Trophoblast cell (in vitro differentiated cells and primary cell): ENCODE measurements around the gene MCAT.
A peak's percentile ranks its signal among the peaks of the same experiment; 100 is the strongest.

Source experiments
- DNase-seq, 2 donors: peaks; one replicate each; pipeline ENCODE4 v3.0.0-alpha.2; 2016
- H2AFZ ChIP-seq: 2 replicates; pipeline ENCODE4 v1.6.1; 2013; ENCODE audit warnings: low read length, moderate library complexity, mild to moderate bottlenecking; ENCODE audit not compliant: insufficient read depth, poor library complexity
- H2AK5ac ChIP-seq: 2 replicates; pipeline ENCODE4 v1.6.1; 2013; ENCODE audit warnings: mild to moderate bottlenecking, low read length
- H2BK120ac ChIP-seq: 2 replicates; pipeline ENCODE4 v1.6.1; 2013; ENCODE audit warnings: low read length, mild to moderate bottlenecking, moderate library complexity; ENCODE audit not compliant: insufficient read depth, poor library complexity
- H2BK12ac ChIP-seq: 2 replicates; pipeline ENCODE4 v1.6.1; 2013; ENCODE audit warnings: mild to moderate bottlenecking, low read length, moderate library complexity
- H2BK5ac ChIP-seq: 2 replicates; pipeline ENCODE4 v1.6.1; 2013; ENCODE audit warnings: low read length, low read depth, moderate library complexity, mild to moderate bottlenecking; ENCODE audit not compliant: poor library complexity
- H3K14ac ChIP-seq: 2 replicates; pipeline ENCODE4 v1.6.1; 2013; ENCODE audit warnings: mild to moderate bottlenecking, low read length
- H3K18ac ChIP-seq: 2 replicates; pipeline ENCODE4 v1.6.1; 2013; ENCODE audit warnings: mild to moderate bottlenecking, low read length
- H3K23ac ChIP-seq: 2 replicates; pipeline ENCODE4 v1.6.1; 2013; ENCODE audit warnings: low read length
- H3K27ac ChIP-seq: 2 replicates; pipeline ENCODE4 v1.5.1; 2013; ENCODE audit warnings: low read depth, mild to moderate bottlenecking, inconsistent platforms, low read length, moderate library complexity
- H3K27me3 ChIP-seq: 2 replicates; pipeline ENCODE4 v1.6.1; 2013; ENCODE audit warnings: inconsistent platforms, mild to moderate bottlenecking, low read length, moderate library complexity; ENCODE audit not compliant: insufficient read depth
- H3K36me3 ChIP-seq, 2 experiments: 1 replicate in 1 of 2; 2 replicates in 1 of 2; pipeline ENCODE4 v1.6.1; 2013; ENCODE audit warnings: low read length in 2 of 2, mild to moderate bottlenecking in 2 of 2, moderate library complexity in 1 of 2; ENCODE audit not compliant: insufficient read depth in 2 of 2, control insufficient read depth in 1 of 2
- H3K4ac ChIP-seq: 2 replicates; pipeline ENCODE4 v1.6.1; 2013; ENCODE audit warnings: low read depth, mild to moderate bottlenecking, low read length, moderate library complexity
- H3K4me1 ChIP-seq, 2 experiments: 1 replicate in 1 of 2; 2 replicates in 1 of 2; pipeline ENCODE4 v1.6.1; 2013; ENCODE audit warnings: low read length in 2 of 2, mild to moderate bottlenecking in 2 of 2, moderate library complexity in 1 of 2; ENCODE audit not compliant: insufficient read depth in 2 of 2, control insufficient read depth in 1 of 2
- H3K4me2 ChIP-seq: 2 replicates; pipeline ENCODE4 v1.6.1; 2013; ENCODE audit warnings: inconsistent platforms, mild to moderate bottlenecking, low read length, moderate library complexity
- H3K4me3 ChIP-seq: 2 replicates; pipeline ENCODE4 v1.5.1; 2013; ENCODE audit warnings: mild to moderate bottlenecking, low read depth, low read length, inconsistent platforms
- H3K79me1 ChIP-seq: one replicate; pipeline ENCODE4 v1.6.1; 2013; ENCODE audit warnings: low read length
- H3K79me2 ChIP-seq: 2 replicates; pipeline ENCODE4 v1.6.1; 2013; ENCODE audit warnings: low read length, mild to moderate bottlenecking; ENCODE audit not compliant: control insufficient read depth, insufficient read depth, poor library complexity
- H3K9ac ChIP-seq: 2 replicates; pipeline ENCODE4 v1.6.1; 2013; ENCODE audit warnings: mild to moderate bottlenecking, low read length
- H3K9me3 ChIP-seq: 2 replicates; pipeline ENCODE4 v1.6.1; 2013; ENCODE audit warnings: low read depth, mild to moderate bottlenecking, control low read depth, inconsistent platforms, low read length; ENCODE audit not compliant: insufficient read depth
- H4K12ac ChIP-seq: 2 replicates; pipeline ENCODE4 v1.6.1; 2013; ENCODE audit warnings: low read depth, mild to moderate bottlenecking, low read length, moderate library complexity
- H4K8ac ChIP-seq: 2 replicates; pipeline ENCODE4 v1.6.1; 2013; ENCODE audit warnings: low read depth, mild to moderate bottlenecking, low read length, moderate library complexity
- H4K91ac ChIP-seq: one replicate; pipeline ENCODE4 v1.6.1; 2013; ENCODE audit warnings: low read depth, mild to moderate bottlenecking, low read length, moderate library complexity
- WGBS: extraction: QIAGEN DNeasy Blood & Tissue Kit; methylation state at CpG from one replicate; pipeline ENCODE4 v1.1.7; 2013; ENCODE audit warnings: missing lambda C conversion rate; ENCODE audit not compliant: insufficient read length, insufficient coverage; ENCODE audit errors: extremely low coverage; 5-methylcytosine and 5-hydroxymethylcytosine counted together

Gene MCAT

GRCh38 chr22:43187171-43188099, 44.2 kb upstream of the MCAT start:
- WGBS = no CpG with 5 or more reads among the region's 86 CpGs
- Histone ChIP-seq H3K4me2 (peak overlapping the region; percentile 58), H3K4me3 (peak overlapping the region; percentile 33), H3K9me3 (peaks cover 4% of the 10 kb centered on the region), H3K79me2 (peaks cover 9% of the 10 kb centered on the region), H2BK12ac (peak overlapping the region; percentile 41), H3K36me3 (peaks cover 0 to 1% of the 10 kb centered on the region in 2 experiments), H3K79me1 (peaks cover 9% of the 10 kb centered on the region), H2BK120ac (peak overlapping the region; percentile 88), H3K23ac (no peak overlapping the region), H2BK5ac (peak overlapping the region; percentile 73), H4K8ac (peak overlapping the region; percentile 99), H3K18ac (peak overlapping the region; percentile 84), H3K14ac (peak overlapping the region; percentile 91), H4K91ac (peak overlapping the region; percentile 88), H3K4ac (peak overlapping the region; percentile 84), H2AK5ac (peak overlapping the region; percentile 88), H2AFZ (peak overlapping the region; percentile 91), H3K9ac (no peak overlapping the region), H3K4me1 (peaks cover 6 to 12% of the 10 kb centered on the region in 2 experiments), H3K27me3 (no peaks in the 10 kb centered on the region), H3K27ac (peak overlapping the region; percentile 71), H4K12ac (peak overlapping the region; percentile 96)
- peak; percentile 89 to 96 for DNase-seq

DNA sequence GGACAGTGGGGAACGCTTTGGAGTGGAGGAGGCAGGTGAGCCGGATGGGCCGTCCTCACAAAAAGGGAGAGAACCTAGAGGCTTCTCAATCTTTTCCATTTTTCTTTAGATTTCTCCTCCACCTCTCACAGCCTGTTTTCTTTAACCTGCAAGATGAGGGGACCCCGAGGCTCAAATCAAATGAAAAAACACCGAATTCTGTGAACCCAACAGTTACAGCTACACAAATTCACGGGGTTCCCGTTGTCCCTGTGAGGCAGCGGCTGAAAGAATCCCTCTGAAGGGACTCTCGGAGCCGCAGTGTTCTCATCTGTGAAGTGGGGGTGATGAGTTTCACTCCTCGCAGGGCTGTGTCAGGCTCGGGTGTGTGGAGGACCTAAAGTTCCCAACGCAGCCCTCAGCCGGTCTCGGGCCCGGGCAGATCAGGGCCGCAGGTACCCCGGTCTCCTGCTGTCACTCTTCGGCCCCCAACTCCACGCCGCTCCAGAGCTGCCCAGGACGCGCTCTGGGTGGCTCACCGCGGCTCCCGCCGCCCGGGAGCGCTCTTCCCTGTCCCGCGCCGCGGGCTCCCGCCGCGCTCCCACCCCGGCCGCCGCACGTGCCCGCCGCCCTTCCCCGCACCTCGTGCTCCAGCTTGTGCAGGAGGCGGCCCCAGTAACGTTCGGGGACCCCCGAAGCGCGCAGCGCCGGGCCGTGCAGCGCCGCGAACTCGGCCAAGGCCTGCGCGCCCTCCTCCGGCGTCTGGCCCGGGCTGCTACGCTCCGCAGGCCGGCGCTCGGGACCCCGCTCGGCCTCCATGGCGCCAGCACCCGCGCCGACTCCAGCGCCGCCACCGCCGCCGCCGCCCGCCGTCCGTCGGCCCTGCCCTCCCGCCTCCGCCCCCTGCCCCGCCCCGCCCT, 43.3 kb upstream of the MCAT start, which contains the start of gene TTLL12:
TSS of gene TTLL12 (minus strand) at position 863 of the 899 bp plus-strand sequence. CDS start at position 798, 65 bp downstream.
- peak within 1 kb of the TSS; percentile 82 for H3K4me3 ChIP-seq
- peak within 1 kb of the TSS; percentile 88 for H2AK5ac ChIP-seq
- H4K12ac ChIP-seq = peak within 1 kb of the TSS; percentile 96
- DNase-seq = peak; percentile 28 to 63
- H3K9me3 ChIP-seq = peaks cover 4% of the 10 kb centered on the region
- peak within 1 kb of the TSS; percentile 71 for H3K27ac ChIP-seq
- peaks cover 9% of the 10 kb centered on the region for H3K79me2 ChIP-seq
- H3K36me3 ChIP-seq = peaks cover 0 to 3% of the 10 kb centered on the region in 2 experiments
- peak within 1 kb of the TSS; percentile 96 for H3K4me2 ChIP-seq
- H2AFZ ChIP-seq = peak within 1 kb of the TSS; percentile 91
- no peak within 1 kb of the TSS for H3K23ac ChIP-seq
- peak within 1 kb of the TSS; percentile 98 for H3K18ac ChIP-seq
- H4K91ac ChIP-seq = peak within 1 kb of the TSS; percentile 94
- peaks cover 6 to 12% of the 10 kb centered on the region in 2 experiments for H3K4me1 ChIP-seq
- peak within 1 kb of the TSS; percentile 49 for H2BK12ac ChIP-seq
- H3K27me3 ChIP-seq = no peaks in the 10 kb centered on the region
- peak within 1 kb of the TSS; percentile 88 for H3K9ac ChIP-seq
- peak within 1 kb of the TSS; percentile 99 for H4K8ac ChIP-seq
- H2BK5ac ChIP-seq = peak within 1 kb of the TSS; percentile 81
- peak within 1 kb of the TSS; percentile 84 for H3K4ac ChIP-seq
- H2BK120ac ChIP-seq = peak within 1 kb of the TSS; percentile 88
- peaks cover 9% of the 10 kb centered on the region for H3K79me1 ChIP-seq
- peak within 1 kb of the TSS; percentile 95 for H3K14ac ChIP-seq
- WGBS = no CpG with 5 or more reads among the region's 87 CpGs

DNA sequence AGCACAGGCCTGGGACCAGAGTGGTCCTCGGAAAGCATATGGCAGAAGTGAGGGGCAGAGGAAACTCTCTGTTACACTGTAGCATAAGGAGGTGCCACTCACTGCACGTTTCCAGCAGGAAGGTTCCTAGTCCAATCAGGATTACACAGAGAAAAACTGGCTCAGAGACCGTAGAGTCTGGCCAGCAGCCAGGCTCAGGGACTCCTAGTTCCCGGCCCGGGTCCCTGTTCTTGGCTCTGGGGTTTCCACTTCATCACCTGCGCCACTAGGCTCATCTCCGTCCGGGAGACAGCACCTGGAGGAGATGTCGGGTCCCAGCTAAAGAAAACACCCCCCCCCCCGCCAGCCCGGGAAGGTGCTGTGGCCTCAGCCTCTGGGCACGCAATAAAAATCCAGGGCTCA, 42.7 kb upstream of the MCAT start:
- Histone ChIP-seq H2BK5ac (no peak overlapping the region), H2BK120ac (no peak overlapping the region), H3K79me2 (peaks cover 9% of the 10 kb centered on the region), H4K12ac (no peak overlapping the region), H3K9ac (no peak overlapping the region), H2AK5ac (no peak overlapping the region), H3K27ac (no peak overlapping the region), H3K23ac (no peak overlapping the region), H4K91ac (no peak overlapping the region), H3K18ac (no peak overlapping the region), H3K79me1 (peaks cover 9% of the 10 kb centered on the region), H3K14ac (no peak overlapping the region), H3K4me2 (peak overlapping the region; percentile 96), H3K27me3 (no peaks in the 10 kb centered on the region), H2AFZ (no peak overlapping the region), H3K4me3 (no peak overlapping the region), H3K4ac (no peak overlapping the region), H3K9me3 (peaks cover 3% of the 10 kb centered on the region), H3K4me1 (peaks cover 6 to 12% of the 10 kb centered on the region in 2 experiments), H2BK12ac (no peak overlapping the region), H4K8ac (peak overlapping the region; percentile 1), H3K36me3 (peaks cover 3 to 9% of the 10 kb centered on the region in 2 experiments)
- WGBS = no CpG with 5 or more reads among the region's 12 CpGs
- peak in 1 of 2 donors; percentile 7 for DNase-seq
